GM12878 (cell line): ENCODE results near the gene CADPS. TPM values are rescaled to one million over a fixed set of nuclear protein-coding genes. Genes with fewer than 3 reads are reported as not detected.

ENCODE experiments used
- ATAC-seq: fragments of 200-7000 bp; cut with Tn5 transposase; 3 replicates; pipeline ENCODE4 v1.9.1; 2020; ENCODE audit warnings: mild to moderate bottlenecking, moderate library complexity
- BruUV-seq: library from RNA; stranded (reverse); fragments of 400-500 nt; replicated peaks from 2 replicates; lab custom pipeline; 2021; lab: Mats Ljungman, UMichigan
- CTCF ChIA-PET: fragments of 300-600 bp; sonication (Branson Sonifier 250); formaldehyde crosslinking; extraction: SDS; loops from one replicate; lab custom pipeline; 2021; ENCODE audit warnings: inconsistent platforms; lab: Yijun Ruan, JAX
- POLR2A ChIA-PET: fragments of 350-600 bp; formaldehyde crosslinking; extraction: SDS; loops from one replicate; lab custom pipeline; 2021; ENCODE audit warnings: inconsistent platforms; lab: Charles Lee
- RAD21 ChIA-PET: fragments of 300-600 bp; sonication (Branson Sonifier 250); formaldehyde crosslinking; loops from one replicate; lab custom pipeline; 2023; ENCODE audit warnings: antibody characterized with exemption; ENCODE audit not compliant: unreplicated experiment; lab: Charles Lee
- SMC1A ChIA-PET: fragments of 300-600 bp; sonication (Branson Sonifier 250); formaldehyde crosslinking; loops from one replicate; lab custom pipeline; 2023; ENCODE audit not compliant: unreplicated experiment, uncharacterized antibody; lab: Charles Lee
- DNase-seq: peaks from one replicate; pipeline ENCODE4 v3.0.0-alpha.2; 2011; ENCODE audit warnings: low read depth, low spot score
- FAIRE-seq: peaks from 3 replicates; lab custom pipeline; 2011; peaks lifted over from hg19 to GRCh38; lab: Jason Lieb, UNC
- H2AFZ ChIP-seq: 2 replicates; pipeline ENCODE4 v1.6.0; 2011; ENCODE audit warnings: low read depth, low read length, control low read depth; ENCODE audit not compliant: control insufficient read depth
- H3K27ac ChIP-seq: 2 replicates; pipeline ENCODE4 v1.5.1; 2011; ENCODE audit warnings: control low read depth; ENCODE audit not compliant: control insufficient read depth, insufficient read depth
- H3K27me3 ChIP-seq, 2 experiments: replicated peaks in 1 of 2; 2 replicates each; pipeline versions ENCODE4 v1.6.0 to v1.6.1; 2011; ENCODE audit warnings: low read length in 1 of 2; ENCODE audit not compliant: control insufficient read depth in 2 of 2, insufficient read depth in 2 of 2
- H3K36me3 ChIP-seq, 2 experiments: 2 replicates each; pipeline ENCODE4 v1.5.1; 2011; ENCODE audit warnings: low read length in 1 of 2; ENCODE audit not compliant: control insufficient read depth in 2 of 2, insufficient read depth in 2 of 2
- H3K4me1 ChIP-seq: 2 replicates; pipeline ENCODE4 v1.6.1; 2011; ENCODE audit warnings: mild to moderate bottlenecking, low read length, moderate library complexity, mixed read lengths; ENCODE audit not compliant: control insufficient read depth, insufficient read depth
- H3K4me2 ChIP-seq: 2 replicates; pipeline ENCODE4 v1.6.0; 2011; ENCODE audit warnings: control low read depth; ENCODE audit not compliant: control insufficient read depth, insufficient read depth
- H3K4me3 ChIP-seq: fragments of 200-600 bp; sonication (generic); 2 replicates; pipeline ENCODE4 v1.5.1; 2016
- H3K79me2 ChIP-seq: 2 replicates; pipeline ENCODE4 v1.6.0; 2011; ENCODE audit warnings: low read length; ENCODE audit not compliant: control insufficient read depth, insufficient read depth
- H3K9ac ChIP-seq: 2 replicates; pipeline ENCODE4 v1.8.0; 2011; ENCODE audit warnings: low read length, control low read depth, mixed read lengths; ENCODE audit not compliant: control insufficient read depth, insufficient read depth
- H3K9me3 ChIP-seq: replicated peaks from 3 replicates; pipeline ENCODE4 v1.5.1; 2011; ENCODE audit warnings: mild to moderate bottlenecking, low read length; ENCODE audit not compliant: control insufficient read depth, insufficient read depth
- H4K20me1 ChIP-seq: 2 replicates; pipeline ENCODE4 v1.6.0; 2011; ENCODE audit not compliant: control insufficient read depth, insufficient read depth
- E4F1 ChIP-seq: fragments of 450-650 bp; IDR thresholded peaks from 2 replicates; pipeline ENCODE4 v1.6.1; 2018; ENCODE audit warnings: borderline replicate concordance, mild to moderate bottlenecking; ENCODE audit not compliant: partially characterized antibody
- FOXM1 ChIP-seq: IDR thresholded peaks from 2 replicates; pipeline ENCODE4 v1.6.1; 2012; ENCODE audit warnings: low read depth, mild to moderate bottlenecking, inconsistent platforms, low read length, moderate library complexity
- KLF5 ChIP-seq: fragments of 450-650 bp; IDR thresholded peaks from 2 replicates; pipeline ENCODE4 v1.6.1; 2014; ENCODE audit warnings: mild to moderate bottlenecking; ENCODE audit not compliant: partially characterized antibody
- NFIC ChIP-seq: IDR thresholded peaks from 2 replicates; pipeline ENCODE4 v1.6.1; 2012; ENCODE audit warnings: low read depth, mild to moderate bottlenecking, inconsistent platforms, low read length, moderate library complexity
- PKNOX1 ChIP-seq: fragments of 450-650 bp; IDR thresholded peaks from 2 replicates; pipeline ENCODE4 v1.6.1; 2016; ENCODE audit warnings: mild to moderate bottlenecking
- SP1 ChIP-seq: IDR thresholded peaks from one replicate; pipeline ENCODE4 v1.6.1; 2011; ENCODE audit warnings: low read depth, low read length
- ZBTB11 ChIP-seq: fragments of 450-650 bp; formaldehyde crosslinking; IDR thresholded peaks from 2 replicates; pipeline ENCODE4 v1.5.0; 2022; ENCODE audit warnings: mild to moderate bottlenecking, missing genetic modification characterization
- ZNF592 ChIP-seq: fragments of 450-650 bp; IDR thresholded peaks from 2 replicates; pipeline ENCODE4 v1.6.1; 2017; ENCODE audit warnings: mild to moderate bottlenecking, moderate library complexity
- WGBS: methylation state at CpG from one replicate; pipeline ENCODE4 v1.1.6; 2016; ENCODE audit warnings: low lambda C conversion rate; ENCODE audit not compliant: insufficient replicate concordance, insufficient coverage; ENCODE audit errors: missing lambda C conversion rate; 5-methylcytosine and 5-hydroxymethylcytosine counted together
- in situ Hi-C: fragments of 300-500 bp; cut with MboI; formaldehyde crosslinking; loops from 9 replicates; pipeline ENCODE4 v1.14.3; 2018; ENCODE audit warnings: mixed read lengths
- intact Hi-C: fragments of 100-400 bp; cut with micrococcal nuclease; formaldehyde crosslinking; loops from one replicate; pipeline ENCODE4 v1.14.2; 2022; ENCODE audit not compliant: unreplicated experiment
- polyA plus RNA-seq, 11 experiments: library from polyadenylated mRNA; depleted of rRNA in 4 of 11; unstranded in 6 of 11; stranded (reverse) in 5 of 11; fragments of >200 nt; fragmentation: Nextera tagmentation in 4 of 11; fragmentation: Illumina TruSeq in 1 of 11; extraction: Ambion mirVana in 4 of 11; extraction: Trizol in 1 of 11; gene quantifications; 1 replicate in 1 of 11; 2 replicates in 10 of 11; pipeline versions ENCODE4 v1.2.1 to v1.2.3, GENCODE V29; 2011 to 2016; ENCODE audit warnings: inconsistent platforms in 2 of 11, missing spikeins in 2 of 11, low read depth in 1 of 11
- total RNA-seq, 4 experiments: library from RNA; depleted of rRNA in 3 of 4; stranded (reverse); fragments of >200 nt in 3 of 4; fragmentation: Illumina TruSeq in 1 of 4; extraction: Trizol in 1 of 4; gene quantifications; 2 replicates each; pipeline versions ENCODE4 v1.2.1 to v1.2.3, GENCODE V29; 2013 to 2021

Gene CADPS
- total and polyA plus RNA-seq, 10 of the 15 experiments (the other 5 are each of a cell fraction or from before 2014, with no cell fraction given), result 0.20 TPM; not detected in 9

- H3K36me3 ChIP-seq, result no peaks in the 10 kb centered on the region
- DNase-seq, result no peak
- intact Hi-C loops (no loop called here), in situ Hi-C loops (no loop called here)
- 56% methylated on average over 2 of the region's 2 CpGs for WGBS
- H3K4me1 ChIP-seq, result no peaks in the 10 kb centered on the region
- H3K9ac ChIP-seq, result no peak overlapping the region
- H3K27ac ChIP-seq, result no peak overlapping the region
- FAIRE-seq, result no peak
- ChIA-PET SMC1A (no interaction called here), POLR2A (no interaction called here), RAD21 (no interaction called here), CTCF (no interaction called here)
- no peak for TF ChIP-seq SP1
- TF ChIP-seq ZBTB11, result no peak
- no peak for TF ChIP-seq E4F1
- TF ChIP-seq NFIC, result no peak
- TF ChIP-seq ZNF592, result no peak
- no peak for TF ChIP-seq PKNOX1
- TF ChIP-seq FOXM1, result no peak
- TF ChIP-seq KLF5, result no peak
- H3K79me2 ChIP-seq, result no peaks in the 10 kb centered on the region
- no peak overlapping the region for H3K4me3 ChIP-seq
- no peaks in the 10 kb centered on the region for H4K20me1 ChIP-seq
- H3K4me2 ChIP-seq, result no peak overlapping the region
- no peak overlapping the region for H2AFZ ChIP-seq
- H3K27me3 ChIP-seq, result no peaks in the 10 kb centered on the region; a peak in 1 of 4 replicates
- H3K9me3 ChIP-seq, result no peaks in the 10 kb centered on the region
- BruUV-seq, result no TSS peak
- ATAC-seq, result no peak
Measured at GRCh38 chr3:62768896-62769295, 106.3 kb downstream of the CADPS start.
